ENCODE results near the gene SLFN11. TPM values are rescaled to one million over a fixed set of nuclear protein-coding genes. Genes with fewer than 3 reads are reported as not detected.
A peak's percentile ranks its signal among the peaks of the same experiment; 100 is the strongest.

The SLFN11 gene
- total RNA-seq, 2 experiments from 2014 or later, result not detected

- no peak for TF ChIP-seq EZH2phosphoT487 (IDR thresholded peaks at IDR 0.05; ENCODE audit: borderline replicate concordance, low read depth, low read length)
- TF ChIP-seq CTCF (conservative IDR thresholded peaks at IDR 0.05; ENCODE audit: low read length), result no peak
- CTCF ChIA-PET (ENCODE audit: unreplicated experiment), result no interaction called here
Measured at GRCh38 chr17:35352284-35352683, 21.1 kb downstream of the SLFN11 start.

GRCh38 chr17:35350493-35350892 is 22.9 kb downstream of the SLFN11 start:
- no peak overlapping the region for H2AFZ ChIP-seq (ENCODE audit: low read length)
- no peaks in the 10 kb centered on the region for H4K20me1 ChIP-seq (ENCODE audit: insufficient read depth, low read length)
- no peak for DNase-seq (ENCODE audit: low spot score)
- H3K9me2 ChIP-seq (ENCODE audit: insufficient read depth, low read length), result no peaks in the 10 kb centered on the region
- intact Hi-C loops (cut with micrococcal nuclease; ENCODE audit: unreplicated experiment), result no loop called here
- CTCF ChIA-PET (ENCODE audit: unreplicated experiment), result no interaction called here
- no peak for TF ChIP-seq EZH2phosphoT487 (IDR thresholded peaks at IDR 0.05; ENCODE audit: borderline replicate concordance, low read depth, low read length)
- TF ChIP-seq CTCF (conservative IDR thresholded peaks at IDR 0.05; ENCODE audit: low read length), result no peak
- H3K79me2 ChIP-seq (ENCODE audit: insufficient read depth, low read depth, low read length), result no peaks in the 10 kb centered on the region
- no peak overlapping the region for H3K4me2 ChIP-seq (ENCODE audit: low read length)
- H3K4me1 ChIP-seq (ENCODE audit: insufficient read depth, low read length, poor library complexity, severe bottlenecking), result no peaks in the 10 kb centered on the region
- no TSS peak for BruUV-seq (replicated peaks)
- POLR2A ChIA-PET, result no interaction called here
- H3K27ac ChIP-seq (ENCODE audit: low read depth, low read length, poor library complexity, severe bottlenecking), result no peak overlapping the region
- no peaks in the 10 kb centered on the region for H3K9me3 ChIP-seq (ENCODE audit: low read length)
- no peaks in the 10 kb centered on the region for H3K36me3 ChIP-seq (ENCODE audit: insufficient read depth, low read length)
- no peak overlapping the region for H3K4me3 ChIP-seq (ENCODE audit: low read depth, low read length, poor library complexity, severe bottlenecking)

More at GRCh38 chr17:35352284-35352683, 21.1 kb downstream of the SLFN11 start:
- intact Hi-C loops (cut with micrococcal nuclease; ENCODE audit: unreplicated experiment), result no loop called here
- Histone ChIP-seq H3K9me3 (ENCODE audit: low read length) (no peaks in the 10 kb centered on the region), H3K4me1 (ENCODE audit: insufficient read depth, low read length, poor library complexity, severe bottlenecking) (no peaks in the 10 kb centered on the region), H2AFZ (ENCODE audit: low read length) (no peak overlapping the region), H3K27ac (ENCODE audit: low read depth, low read length, poor library complexity, severe bottlenecking) (no peak overlapping the region), H3K4me2 (ENCODE audit: low read length) (no peak overlapping the region), H3K36me3 (ENCODE audit: insufficient read depth, low read length) (no peaks in the 10 kb centered on the region), H3K4me3 (ENCODE audit: low read depth, low read length, poor library complexity, severe bottlenecking) (no peak overlapping the region), H3K79me2 (ENCODE audit: insufficient read depth, low read depth, low read length) (no peaks in the 10 kb centered on the region), H4K20me1 (ENCODE audit: insufficient read depth, low read length) (no peaks in the 10 kb centered on the region), H3K9me2 (ENCODE audit: insufficient read depth, low read length) (no peaks in the 10 kb centered on the region)
- POLR2A ChIA-PET, result no interaction called here
- no TSS peak for BruUV-seq (replicated peaks)
- DNase-seq (ENCODE audit: low spot score), result no peak

GRCh38 chr17:35345926-35346771 is 27.3 kb downstream of the SLFN11 start:
- DNase-seq (ENCODE audit: low spot score), result no peak
- Histone ChIP-seq H3K79me2 (ENCODE audit: insufficient read depth, low read depth, low read length) (no peaks in the 10 kb centered on the region), H2AFZ (ENCODE audit: low read length) (no peak overlapping the region), H3K36me3 (ENCODE audit: insufficient read depth, low read length) (no peaks in the 10 kb centered on the region), H3K27ac (ENCODE audit: low read depth, low read length, poor library complexity, severe bottlenecking) (no peak overlapping the region), H3K4me2 (ENCODE audit: low read length) (0 out of 2 replicates have a peak overlapping the region, but pooled peaks have one; percentile 19), H3K4me1 (ENCODE audit: insufficient read depth, low read length, poor library complexity, severe bottlenecking) (peaks cover 13% of the 10 kb centered on the region), H4K20me1 (ENCODE audit: insufficient read depth, low read length) (no peaks in the 10 kb centered on the region), H3K9me3 (ENCODE audit: low read length) (peaks cover 13% of the 10 kb centered on the region; the same call in 1 of the 2 replicates), H3K9me2 (ENCODE audit: insufficient read depth, low read length) (no peaks in the 10 kb centered on the region), H3K4me3 (ENCODE audit: low read depth, low read length, poor library complexity, severe bottlenecking) (no peak overlapping the region)
- intact Hi-C loops (cut with micrococcal nuclease; ENCODE audit: unreplicated experiment), result no loop called here
- ChIA-PET CTCF (ENCODE audit: unreplicated experiment) (no interaction called here), POLR2A (interaction anchor here (0.6 kb wide), 2 partner anchors 8 to 91 kb away, joined by 3 read pairs; no protein-coding TSS in a partner anchor)
- BruUV-seq (replicated peaks), result no TSS peak
- TF ChIP-seq EZH2phosphoT487 (IDR thresholded peaks at IDR 0.05; ENCODE audit: borderline replicate concordance, low read depth, low read length), result no peak
- TF ChIP-seq CTCF (conservative IDR thresholded peaks at IDR 0.05; ENCODE audit: low read length), result no peak
